ENCODE measurements around the gene NAA15. TPM values are rescaled to one million over a fixed set of nuclear protein-coding genes. Genes with fewer than 3 reads are reported as not detected.

NAA15 gene
- total RNA-seq, 1 donor from 2014 or later, result 31.2 TPM

DNA sequence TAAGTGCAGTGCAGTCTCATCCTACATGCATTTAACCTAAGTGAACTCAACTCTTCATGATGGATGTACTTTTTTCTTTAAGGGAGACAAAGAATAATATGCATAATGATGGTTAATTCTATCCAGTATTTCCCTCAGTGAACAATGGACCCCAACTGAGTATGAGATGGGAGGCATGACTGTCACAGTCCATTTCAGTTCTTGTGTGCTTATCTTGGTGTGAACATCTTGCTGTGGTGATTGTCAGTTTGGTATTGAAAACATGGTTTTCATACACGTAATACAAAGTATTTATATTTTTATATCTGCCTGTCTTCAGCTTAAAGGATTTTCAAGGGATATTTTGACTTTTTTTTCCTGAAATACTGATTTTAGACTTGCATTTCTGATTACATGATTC is 72.9 kb downstream of the NAA15 start:
- Histone ChIP-seq H3K27me3 (ENCODE audit: low read depth) (no peaks in the 10 kb centered on the region), H3K9me3 (no peaks in the 10 kb centered on the region), H3K27ac (no peak overlapping the region), H3K36me3 (peaks cover 68% of the 10 kb centered on the region), H3K4me1 (no peaks in the 10 kb centered on the region), H3K4me3 (no peak overlapping the region)
- DNase-seq (no peak), ATAC-seq (no peak)
- TF ChIP-seq, protein P1, sequence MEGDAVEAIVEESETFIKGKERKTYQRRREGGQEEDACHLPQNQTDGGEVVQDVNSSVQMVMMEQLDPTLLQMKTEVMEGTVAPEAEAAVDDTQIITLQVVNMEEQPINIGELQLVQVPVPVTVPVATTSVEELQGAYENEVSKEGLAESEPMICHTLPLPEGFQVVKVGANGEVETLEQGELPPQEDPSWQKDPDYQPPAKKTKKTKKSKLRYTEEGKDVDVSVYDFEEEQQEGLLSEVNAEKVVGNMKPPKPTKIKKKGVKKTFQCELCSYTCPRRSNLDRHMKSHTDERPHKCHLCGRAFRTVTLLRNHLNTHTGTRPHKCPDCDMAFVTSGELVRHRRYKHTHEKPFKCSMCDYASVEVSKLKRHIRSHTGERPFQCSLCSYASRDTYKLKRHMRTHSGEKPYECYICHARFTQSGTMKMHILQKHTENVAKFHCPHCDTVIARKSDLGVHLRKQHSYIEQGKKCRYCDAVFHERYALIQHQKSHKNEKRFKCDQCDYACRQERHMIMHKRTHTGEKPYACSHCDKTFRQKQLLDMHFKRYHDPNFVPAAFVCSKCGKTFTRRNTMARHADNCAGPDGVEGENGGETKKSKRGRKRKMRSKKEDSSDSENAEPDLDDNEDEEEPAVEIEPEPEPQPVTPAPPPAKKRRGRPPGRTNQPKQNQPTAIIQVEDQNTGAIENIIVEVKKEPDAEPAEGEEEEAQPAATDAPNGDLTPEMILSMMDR (IDR thresholded peaks at IDR 0.05), result no peak
- intact Hi-C loops (cut with DNase I), result no loop called here

DNA sequence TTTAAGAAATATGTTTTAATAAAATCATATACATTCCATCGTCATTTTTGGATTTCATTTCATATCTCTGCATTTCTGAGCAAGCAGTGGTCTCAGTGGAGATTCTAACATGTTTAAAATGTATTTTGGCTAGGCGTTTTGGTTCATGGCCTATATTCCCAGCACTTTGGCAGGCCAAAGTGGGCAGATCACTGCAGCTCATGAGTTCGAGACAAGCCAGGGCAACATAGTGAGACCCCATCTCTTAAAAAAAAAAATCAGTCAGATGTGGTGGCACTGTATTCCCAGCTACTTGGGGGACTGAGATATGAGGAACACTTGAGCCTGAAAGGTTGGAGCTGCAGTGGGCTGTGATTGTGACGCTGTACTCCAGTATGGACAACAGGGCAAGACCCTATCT is 85.1 kb downstream of the NAA15 start:
- ATAC-seq, result no peak
- DNase-seq, result no peak
- no peaks in the 10 kb centered on the region for H3K27me3 ChIP-seq (ENCODE audit: low read depth)
- TF ChIP-seq, protein P1 (IDR thresholded peaks at IDR 0.05), result no peak
- H3K4me3 ChIP-seq, result no peak overlapping the region
- H3K27ac ChIP-seq, result no peak overlapping the region
- H3K36me3 ChIP-seq, result peaks cover 61% of the 10 kb centered on the region
- intact Hi-C loops (cut with DNase I), result no loop called here
- no peaks in the 10 kb centered on the region for H3K9me3 ChIP-seq
- no peaks in the 10 kb centered on the region for H3K4me1 ChIP-seq

DNA sequence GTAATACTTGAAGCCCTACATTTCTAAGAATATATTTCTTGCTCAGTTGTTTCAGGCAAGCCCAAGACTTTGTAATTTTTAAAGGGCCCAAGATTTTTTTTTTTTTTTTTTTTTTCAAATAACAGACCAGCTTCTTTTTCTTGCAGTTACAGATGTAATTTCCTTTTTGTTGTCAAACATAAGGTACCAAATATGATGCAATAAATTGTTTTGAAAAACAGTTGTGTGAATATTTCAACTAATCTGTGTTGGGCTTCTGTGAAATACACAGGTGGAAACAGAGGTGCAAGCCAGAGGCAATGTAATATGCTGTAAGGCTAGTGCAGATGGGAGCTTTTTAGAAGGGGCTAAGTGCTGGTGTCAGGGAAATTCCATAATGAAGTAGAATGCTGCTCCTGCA is 87.8 kb downstream of the NAA15 start:
- H3K9me3 ChIP-seq, result no peaks in the 10 kb centered on the region
- peaks cover 57% of the 10 kb centered on the region for H3K36me3 ChIP-seq
- intact Hi-C loops (cut with DNase I), result no loop called here
- no peaks in the 10 kb centered on the region for H3K4me1 ChIP-seq
- no peak overlapping the region for H3K27ac ChIP-seq
- H3K27me3 ChIP-seq (ENCODE audit: low read depth), result no peaks in the 10 kb centered on the region
- no peak overlapping the region for H3K4me3 ChIP-seq
- DNase-seq (no peak), ATAC-seq (no peak)
- TF ChIP-seq, protein P1 (IDR thresholded peaks at IDR 0.05), result no peak

DNA sequence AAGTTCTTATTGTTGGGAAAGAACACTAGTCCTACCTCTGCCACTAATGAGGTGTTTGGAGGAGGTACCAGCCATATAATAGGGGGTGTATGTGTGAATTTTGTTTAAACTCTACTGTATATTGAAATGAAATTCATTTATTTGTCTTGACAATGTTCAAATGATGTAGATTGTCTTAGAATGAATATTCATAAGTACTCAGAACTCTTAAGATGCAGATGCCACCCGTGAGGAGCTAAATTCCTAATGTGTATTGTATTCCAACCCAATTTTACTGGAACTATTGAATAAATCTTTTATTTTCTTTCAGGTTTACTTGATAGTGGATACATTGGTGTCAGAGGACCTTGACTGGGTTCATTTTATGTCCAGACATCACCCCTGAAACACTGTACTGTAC is 88.7 kb downstream of the NAA15 start:
- no peak for DNase-seq
- Histone ChIP-seq H3K4me3 (no peak overlapping the region), H3K36me3 (peaks cover 54% of the 10 kb centered on the region), H3K27me3 (ENCODE audit: low read depth) (no peaks in the 10 kb centered on the region), H3K4me1 (no peaks in the 10 kb centered on the region), H3K9me3 (no peaks in the 10 kb centered on the region), H3K27ac (no peak overlapping the region)
- no peak for ATAC-seq
- TF ChIP-seq, protein P1 (IDR thresholded peaks at IDR 0.05), result no peak
- intact Hi-C loops (cut with DNase I), result no loop called here

DNA sequence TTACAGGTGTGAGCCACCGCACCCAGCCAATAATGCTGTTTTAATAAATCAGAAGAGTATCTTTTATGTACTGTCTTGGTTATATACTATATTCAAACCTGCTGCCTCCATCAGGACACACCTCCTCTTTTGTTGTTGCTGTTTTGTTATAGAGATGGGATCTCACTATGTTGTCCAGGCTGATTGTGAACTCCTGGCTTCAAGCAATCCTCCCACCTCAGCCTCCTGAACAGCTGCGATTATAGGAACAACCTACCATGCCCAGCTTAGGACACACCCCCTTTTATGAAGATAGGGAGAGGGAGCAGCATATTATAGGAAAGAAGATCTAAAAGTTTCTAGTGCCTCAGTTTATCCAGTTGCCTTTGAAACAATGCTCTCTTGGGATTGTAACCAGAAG is 90.4 kb downstream of the NAA15 start:
- intact Hi-C loops (cut with DNase I), result no loop called here
- Histone ChIP-seq H3K36me3 (peaks cover 57% of the 10 kb centered on the region), H3K27me3 (ENCODE audit: low read depth) (no peaks in the 10 kb centered on the region), H3K4me3 (no peak overlapping the region), H3K9me3 (no peaks in the 10 kb centered on the region), H3K4me1 (no peaks in the 10 kb centered on the region), H3K27ac (no peak overlapping the region)
- ATAC-seq (no peak), DNase-seq (no peak)
- TF ChIP-seq, protein P1 (IDR thresholded peaks at IDR 0.05), result no peak

DNA sequence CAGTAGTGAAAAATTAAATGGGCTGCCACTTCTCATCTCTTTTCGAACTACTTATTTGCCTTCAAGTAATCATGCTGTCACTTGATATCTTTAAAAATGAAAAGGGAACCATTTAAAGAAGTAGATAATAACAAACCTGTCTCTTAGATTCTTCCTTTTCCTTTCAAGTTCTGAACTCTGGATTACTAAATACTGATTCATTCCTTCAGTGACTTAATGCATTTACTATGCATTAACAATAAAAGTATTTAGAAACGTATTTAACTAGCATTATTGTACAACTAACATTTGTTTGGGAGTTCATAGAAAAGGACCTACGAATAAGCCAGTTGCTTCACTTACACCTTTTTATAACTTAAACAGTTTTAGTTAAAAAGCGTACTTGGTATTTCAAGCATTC is 91.5 kb downstream of the NAA15 start:
- no peak overlapping the region for H3K4me3 ChIP-seq
- ATAC-seq (no peak), DNase-seq (no peak)
- no peak overlapping the region for H3K27ac ChIP-seq
- H3K9me3 ChIP-seq, result no peaks in the 10 kb centered on the region
- TF ChIP-seq, protein P1 (IDR thresholded peaks at IDR 0.05), result no peak
- no peaks in the 10 kb centered on the region for H3K27me3 ChIP-seq (ENCODE audit: low read depth)
- intact Hi-C loops (cut with DNase I), result no loop called here
- H3K4me1 ChIP-seq, result no peaks in the 10 kb centered on the region
- H3K36me3 ChIP-seq, result peaks cover 57% of the 10 kb centered on the region

Data from lower lobe of right lung (tissue), 2 donors.